HG03175 (cell line): ENCODE measurements around the gene VPS13C.

Experiments
- ATAC-seq: cut with Tn5 transposase; IDR thresholded peaks from one replicate; pipeline ENCODE4 v1.9.1; 2021; ENCODE audit warnings: mild to moderate bottlenecking, moderate library complexity; ENCODE audit not compliant: unreplicated experiment

VPS13C gene

GRCh38 chr15:61951949-61952348 lies 108.3 kb downstream of the VPS13C start:
- no peak for ATAC-seq

- no peak for ATAC-seq
These were observed 113.5 kb downstream of the VPS13C start for GRCh38 chr15:61946778-61947177.

GRCh38 chr15:61943992-61944391 lies 116.3 kb downstream of the VPS13C start:
- no peak for ATAC-seq

GRCh38 chr15:61938249-61938648 lies 122.0 kb downstream of the VPS13C start:
- no peak for ATAC-seq

GRCh38 chr15:61936528-61937195 lies 123.6 kb downstream of the VPS13C start:
- ATAC-seq: no peak

GRCh38 chr15:61935493-61935892 lies 124.8 kb downstream of the VPS13C start:
- no peak for ATAC-seq

- ATAC-seq: no peak
These were observed 130.8 kb downstream of the VPS13C start for GRCh38 chr15:61929452-61929851.

GRCh38 chr15:61923173-61923572 lies 137.1 kb downstream of the VPS13C start:
- ATAC-seq: no peak

- ATAC-seq: no peak
These were observed 139.2 kb downstream of the VPS13C start for GRCh38 chr15:61921093-61921492.

GRCh38 chr15:61917457-61917856 lies 142.8 kb downstream of the VPS13C start:
- ATAC-seq: no peak

- no peak for ATAC-seq
These were observed 144.1 kb downstream of the VPS13C start for GRCh38 chr15:61916104-61916503.

GRCh38 chr15:61915640-61916039 lies 144.6 kb downstream of the VPS13C start:
- ATAC-seq: no peak

GRCh38 chr15:61910839-61911369 lies 149.3 kb downstream of the VPS13C start:
- ATAC-seq: no peak

- ATAC-seq: no peak
These were observed 152.0 kb downstream of the VPS13C start for GRCh38 chr15:61908241-61908640.

- ATAC-seq: no peak
These were observed 152.5 kb downstream of the VPS13C start for GRCh38 chr15:61907753-61908086.

GRCh38 chr15:61906961-61907752 lies 153.1 kb downstream of the VPS13C start:
- ATAC-seq: no peak

GRCh38 chr15:61893146-61893545 lies 167.1 kb downstream of the VPS13C start:
- no peak for ATAC-seq

- ATAC-seq: no peak
These were observed 168.1 kb downstream of the VPS13C start for GRCh38 chr15:61892140-61892539.

GRCh38 chr15:61890106-61890505 lies 170.1 kb downstream of the VPS13C start:
- no peak for ATAC-seq

- no peak for ATAC-seq
These were observed 170.5 kb downstream of the VPS13C start for GRCh38 chr15:61889706-61890105.

GRCh38 chr15:61888074-61888780 lies 172.0 kb downstream of the VPS13C start:
- ATAC-seq: no peak

- no peak for ATAC-seq
These were observed 180.2 kb downstream of the VPS13C start for GRCh38 chr15:61880084-61880483.
